ENCODE results near the gene SERGEF. TPM values are rescaled to one million over a fixed set of nuclear protein-coding genes. Genes with fewer than 3 reads are reported as not detected.

Gene SERGEF
- total and polyA plus RNA-seq, 2 of the 13 experiments (the other 11 are each of a cell fraction or from before 2014, with no cell fraction given), result 54.5 to 114 TPM

GRCh38 chr11:17915500-17916143, 97.2 kb downstream of the SERGEF start:
- H2AFZ ChIP-seq (ENCODE audit: low read length), result no peak overlapping the region
- H3K27ac ChIP-seq (ENCODE audit: extremely low read length, insufficient read depth, low read length), result no peak overlapping the region
- H3K4me3 ChIP-seq (replicated peaks in 1 of 3; ENCODE audit: insufficient read depth in 1 of 3, low read depth in 2 of 3, low read length in 3 of 3), result no peak overlapping the region
- TF ChIP-seq ZNF432 (CRISPR knock-in tag; IDR thresholded peaks at IDR 0.05; ENCODE audit: borderline replicate concordance) (no peak), SALL2 (CRISPR knock-in tag; IDR thresholded peaks at IDR 0.05) (no peak), SIX4 (CRISPR knock-in tag; IDR thresholded peaks at IDR 0.05) (no peak), ZNF770 (CRISPR knock-in tag; IDR thresholded peaks at IDR 0.05) (no peak), MTA1 (CRISPR knock-in tag; IDR thresholded peaks at IDR 0.05; ENCODE audit: borderline replicate concordance) (no peak), BCLAF1 (IDR thresholded peaks at IDR 0.05) (no peak), TFAP4 (IDR thresholded peaks at IDR 0.05; ENCODE audit: borderline replicate concordance, low read depth) (no peak), NFIB (CRISPR knock-in tag; IDR thresholded peaks at IDR 0.05; ENCODE audit: borderline replicate concordance) (no peak)
- H4K20me1 ChIP-seq (ENCODE audit: insufficient read depth, low read length), result no peaks in the 10 kb centered on the region
- H3K4me1 ChIP-seq (ENCODE audit: insufficient read depth, low read length), result no peaks in the 10 kb centered on the region
- CTCF ChIA-PET (ENCODE audit: low intra/inter-chr PET ratio, low total read pairs), result no interaction called here
- no peak overlapping the region for H3K9ac ChIP-seq (ENCODE audit: insufficient read depth, low read depth, low read length)
- ATAC-seq (no peak), FAIRE-seq (no peak), DNase-seq (ENCODE audit: low spot score) (no peak)
- no peaks in the 10 kb centered on the region for H3K27me3 ChIP-seq (ENCODE audit: control insufficient read depth in 1 of 2, insufficient read depth in 2 of 2, low read length in 2 of 2)
- in situ Hi-C loops (cut with HindIII; ENCODE audit: extremely low pct_ligation_motif_present, low pct_unique_long_range_greater_than_20kb) (no loop called here), intact Hi-C loops (cut with micrococcal nuclease; ENCODE audit: unreplicated experiment) (no loop called here)
- WGBS (ENCODE audit: low lambda C conversion rate), result 99% methylated on average over 3 of the region's 3 CpGs
- POLR2A ChIA-PET, result no interaction called here
- peaks cover 9 to 50% of the 10 kb centered on the region in 2 experiments; a peak in 4 of 5 replicates for H3K36me3 ChIP-seq (replicated peaks in 1 of 2; ENCODE audit: control insufficient read depth in 1 of 2, insufficient read depth in 2 of 2, low read length in 2 of 2)
- BruUV-seq (replicated peaks), result no TSS peak
- H3K79me2 ChIP-seq (ENCODE audit: insufficient read depth, low read length), result no peaks in the 10 kb centered on the region
- H3K9me3 ChIP-seq (ENCODE audit: low read length), result no peaks in the 10 kb centered on the region
- H3K4me2 ChIP-seq (ENCODE audit: low read depth, low read length), result no peak overlapping the region
